ENCODE results near the gene ITGAD.

DNA sequence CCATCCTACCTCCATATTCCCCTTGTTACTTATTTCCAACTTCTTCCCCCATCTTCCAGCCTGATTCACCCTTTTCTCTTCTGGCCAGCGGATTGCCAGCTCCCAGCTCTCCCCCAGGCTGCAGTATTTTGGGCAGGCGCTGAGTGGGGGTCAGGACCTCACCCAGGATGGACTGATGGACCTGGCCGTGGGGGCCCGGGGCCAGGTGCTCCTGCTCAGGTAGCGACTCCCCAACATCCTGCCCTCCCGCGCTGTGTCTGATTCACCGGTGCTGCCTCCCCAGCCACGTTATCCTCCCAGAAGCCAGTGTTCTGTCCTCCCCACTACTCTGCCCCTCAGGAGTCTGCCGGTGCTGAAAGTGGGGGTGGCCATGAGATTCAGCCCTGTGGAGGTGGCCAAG is 19.6 kb downstream of the ITGAD start:
- TF ChIP-seq, protein P1, sequence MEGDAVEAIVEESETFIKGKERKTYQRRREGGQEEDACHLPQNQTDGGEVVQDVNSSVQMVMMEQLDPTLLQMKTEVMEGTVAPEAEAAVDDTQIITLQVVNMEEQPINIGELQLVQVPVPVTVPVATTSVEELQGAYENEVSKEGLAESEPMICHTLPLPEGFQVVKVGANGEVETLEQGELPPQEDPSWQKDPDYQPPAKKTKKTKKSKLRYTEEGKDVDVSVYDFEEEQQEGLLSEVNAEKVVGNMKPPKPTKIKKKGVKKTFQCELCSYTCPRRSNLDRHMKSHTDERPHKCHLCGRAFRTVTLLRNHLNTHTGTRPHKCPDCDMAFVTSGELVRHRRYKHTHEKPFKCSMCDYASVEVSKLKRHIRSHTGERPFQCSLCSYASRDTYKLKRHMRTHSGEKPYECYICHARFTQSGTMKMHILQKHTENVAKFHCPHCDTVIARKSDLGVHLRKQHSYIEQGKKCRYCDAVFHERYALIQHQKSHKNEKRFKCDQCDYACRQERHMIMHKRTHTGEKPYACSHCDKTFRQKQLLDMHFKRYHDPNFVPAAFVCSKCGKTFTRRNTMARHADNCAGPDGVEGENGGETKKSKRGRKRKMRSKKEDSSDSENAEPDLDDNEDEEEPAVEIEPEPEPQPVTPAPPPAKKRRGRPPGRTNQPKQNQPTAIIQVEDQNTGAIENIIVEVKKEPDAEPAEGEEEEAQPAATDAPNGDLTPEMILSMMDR (IDR thresholded peaks at IDR 0.05) = no peak
- TF ChIP-seq POLR2A (IDR thresholded peaks at IDR 0.05) = no peak
